Kasumi-1 (cell line): ENCODE data around the gene ITIH4.

Experiments
- DNase-seq, 2 experiments: peaks; one replicate each; lab custom pipeline; 2025; lab: John Stamatoyannopoulos, UW

Gene ITIH4

DNA sequence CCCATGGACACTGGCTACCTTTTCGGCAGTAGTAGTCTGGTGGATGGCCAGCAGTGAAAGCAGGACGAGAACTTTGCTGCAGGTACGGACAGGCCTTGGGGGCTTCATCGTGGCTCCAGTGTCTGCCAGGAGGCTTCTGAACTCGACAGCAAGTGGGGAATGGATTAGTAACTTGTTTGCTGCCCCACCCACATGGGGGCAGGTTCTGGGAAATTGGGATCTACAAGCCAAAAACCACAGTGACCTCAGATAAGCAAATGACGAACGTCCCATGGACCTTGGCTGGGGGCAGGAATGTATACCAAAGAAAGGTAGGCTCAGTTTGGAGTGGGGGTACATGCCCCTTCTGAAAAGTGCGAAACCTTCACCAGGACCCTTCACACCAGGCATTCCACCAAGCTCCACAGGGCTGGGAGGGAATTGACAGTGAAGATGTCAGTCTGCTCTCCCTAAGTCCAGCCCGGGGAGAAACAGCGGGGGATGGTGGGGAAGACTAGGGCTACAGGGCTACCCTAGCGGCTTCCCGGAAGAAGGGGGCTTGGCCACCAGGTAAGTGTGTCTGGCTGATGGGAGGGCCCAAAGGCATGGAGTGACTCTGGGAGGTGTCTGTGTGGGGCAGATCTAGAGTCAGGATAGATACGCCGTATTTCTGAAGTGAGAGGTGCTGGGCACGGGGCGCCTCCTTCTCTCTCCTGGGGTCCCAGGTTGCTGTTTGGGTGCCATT, at the start of gene ITIH4:
Gene ITIH4 (minus strand): TSS at position 138 of the 724 bp plus-strand sequence. CDS start 30 bp downstream, at position 108.
- no peak for DNase-seq

DNA sequence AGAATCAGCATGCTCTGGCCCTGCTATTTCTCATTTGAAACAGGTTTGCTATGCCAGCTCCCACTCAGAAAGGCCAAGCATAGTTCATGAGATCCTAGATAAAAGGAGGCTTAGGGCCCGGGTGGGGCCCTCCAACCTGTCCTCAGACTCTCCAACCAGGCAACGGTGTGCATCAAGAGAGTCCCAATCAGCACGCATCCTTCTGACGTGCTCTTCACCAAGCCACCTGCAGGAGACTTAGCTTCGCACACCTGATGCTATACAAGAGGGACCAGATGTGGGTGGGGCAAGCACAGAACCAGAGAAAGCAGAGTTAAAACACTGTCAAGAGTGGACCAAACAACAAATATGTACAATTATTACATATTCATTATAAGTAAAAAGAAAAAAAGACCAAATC, 49.6 kb upstream of the ITIH4 start:
- no peak for DNase-seq

DNA sequence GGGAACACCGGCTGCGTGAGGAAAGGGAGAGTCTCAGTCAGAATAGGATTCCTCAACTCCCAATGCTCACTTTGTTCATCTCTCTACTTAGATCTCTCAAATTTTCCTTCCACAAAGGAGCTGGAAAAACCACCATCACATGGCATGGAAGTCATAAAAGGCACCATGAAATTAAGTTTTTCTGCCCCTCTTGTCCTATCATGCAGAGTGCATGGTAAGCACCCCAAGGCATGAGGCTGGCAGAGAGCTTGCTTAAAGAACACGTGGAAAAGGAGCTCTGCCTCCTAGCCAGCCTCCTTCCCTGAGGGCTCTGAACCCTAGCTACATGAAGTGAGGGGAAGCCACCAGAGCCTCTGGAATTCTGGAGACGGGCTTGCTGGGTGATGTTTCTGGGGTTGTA, 49.1 kb upstream of the ITIH4 start:
- no peak for DNase-seq

DNA sequence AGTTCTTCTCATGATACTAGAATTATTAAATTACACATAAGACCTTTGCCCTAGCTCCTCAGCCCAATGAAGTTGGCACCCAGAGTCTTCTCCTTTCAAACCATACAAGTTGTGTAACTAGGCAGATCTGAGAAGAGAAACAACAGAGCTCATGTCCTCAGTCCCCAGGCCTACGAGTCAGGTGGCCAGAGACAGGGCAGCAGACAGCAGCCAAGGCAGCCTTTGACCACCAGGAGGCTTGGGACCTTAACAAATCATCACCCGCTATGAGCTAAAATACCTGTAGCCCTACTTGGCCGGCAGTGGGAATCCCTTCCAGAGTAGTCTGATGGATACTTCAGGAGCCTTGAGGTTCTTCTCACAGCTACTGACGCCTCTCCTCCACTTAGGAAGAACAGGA, 48.6 kb upstream of the ITIH4 start:
- no peak for DNase-seq

DNA sequence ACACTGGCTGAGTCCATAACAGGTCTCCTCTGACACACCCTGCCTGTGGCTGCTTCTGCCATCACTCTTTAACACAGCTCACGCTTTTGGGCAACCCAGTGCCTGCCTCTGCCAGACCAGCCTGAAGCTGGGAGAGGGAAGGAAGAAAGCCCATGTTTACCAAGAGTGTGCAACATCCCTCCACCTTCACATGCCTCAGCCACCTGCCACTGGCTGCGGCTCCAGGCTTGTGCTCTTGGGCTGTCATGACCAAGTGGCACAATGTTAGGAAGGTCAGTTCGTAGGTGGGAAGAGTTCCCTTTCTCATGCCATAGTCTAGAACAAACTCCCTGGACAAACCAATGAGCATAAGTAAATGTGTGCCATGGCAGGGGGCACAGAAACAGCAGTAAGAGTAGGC, 46.6 kb upstream of the ITIH4 start:
- no peak for DNase-seq

DNA sequence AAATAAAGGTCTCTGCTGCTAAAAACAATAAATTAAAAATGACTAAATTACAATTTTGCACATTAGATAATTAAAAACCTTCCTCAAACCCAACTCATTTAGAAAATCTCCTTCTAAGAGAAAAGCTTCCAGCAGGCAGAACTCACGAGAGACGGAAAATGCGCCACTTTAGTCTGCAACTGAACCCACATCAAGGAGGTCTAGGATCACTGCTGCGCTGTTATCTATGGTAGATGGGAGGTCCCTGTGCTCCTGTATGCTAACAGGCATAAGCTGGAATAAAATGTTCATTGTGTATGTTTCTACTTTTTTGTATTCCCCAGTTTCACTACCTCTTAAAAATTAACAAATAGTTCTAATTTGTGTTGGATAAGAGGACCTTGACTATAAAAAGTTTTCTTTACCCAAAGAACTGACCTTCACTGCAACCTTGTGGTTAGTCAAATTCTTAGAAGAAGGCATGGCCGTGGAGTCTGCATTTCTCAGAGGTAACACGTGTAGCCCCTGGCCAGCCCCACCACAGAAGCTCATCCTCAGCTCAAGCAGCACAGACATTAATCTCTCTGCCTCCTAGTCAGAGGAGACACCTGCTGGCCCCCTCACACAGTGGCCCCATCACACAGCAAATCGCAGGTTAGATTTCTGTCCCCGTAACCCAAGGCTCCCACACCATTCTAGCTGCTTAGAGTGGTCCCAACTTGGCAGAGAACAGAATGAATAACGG, 44.6 kb upstream of the ITIH4 start:
- no peak for DNase-seq

DNA sequence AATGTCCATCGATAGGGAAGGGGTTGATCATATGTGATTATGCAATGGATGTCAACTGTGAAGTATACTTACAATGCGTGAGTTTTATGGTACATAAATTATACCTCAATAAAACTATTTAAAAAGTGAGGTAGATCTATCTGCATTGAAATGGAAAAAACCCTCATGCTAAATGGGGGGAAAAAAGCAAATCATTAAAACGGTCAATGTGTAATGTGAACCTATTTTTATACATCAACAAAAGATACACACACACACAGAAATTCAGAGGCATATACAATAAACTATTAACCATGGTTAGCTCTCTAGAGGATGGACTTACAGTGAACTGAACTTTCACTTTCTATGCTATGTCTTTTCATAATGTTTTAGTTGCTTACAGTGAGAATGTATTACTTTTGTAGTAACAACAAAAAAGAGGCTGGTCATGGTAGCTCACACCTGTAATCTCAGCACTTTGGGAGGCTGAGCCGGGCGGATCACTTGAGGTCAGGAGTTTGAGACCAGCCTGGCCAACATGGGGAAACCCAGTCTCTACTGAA, 43.8 kb upstream of the ITIH4 start:
- DNase-seq: no peak

DNA sequence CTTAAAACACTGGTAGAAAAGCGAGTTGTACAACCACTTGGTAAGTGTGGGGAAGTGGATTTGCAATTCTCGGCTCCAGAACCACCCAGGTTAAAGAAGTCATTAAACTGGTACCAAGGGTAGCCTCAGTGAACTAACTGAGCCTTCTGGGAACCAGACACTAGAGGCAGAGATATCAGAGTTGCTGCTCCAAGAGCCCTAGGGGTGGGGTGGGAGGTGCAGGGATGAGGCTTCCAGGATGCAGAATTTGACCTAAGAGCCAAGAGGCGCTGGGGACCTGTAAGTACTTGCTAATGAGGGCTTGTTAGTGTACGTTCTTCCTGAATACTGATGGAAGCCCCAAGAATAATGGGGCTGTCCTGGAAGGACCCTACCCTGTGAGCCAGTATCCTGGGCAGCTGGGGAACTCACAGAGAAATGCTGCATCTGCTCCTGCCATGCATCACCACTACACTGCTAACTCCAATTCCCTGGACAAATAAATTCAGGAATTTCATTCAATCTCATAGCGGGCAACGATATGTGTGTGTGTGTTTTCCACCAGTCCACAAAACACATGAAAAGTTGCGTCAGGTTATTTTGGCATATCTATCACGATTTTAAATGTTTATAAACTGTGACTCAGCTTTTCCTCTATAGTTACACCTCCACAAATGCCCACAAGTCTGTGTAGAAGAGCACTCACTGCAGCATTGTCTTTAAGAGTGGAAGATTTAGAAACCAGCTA, 43.1 kb upstream of the ITIH4 start:
- DNase-seq: no peak

DNA sequence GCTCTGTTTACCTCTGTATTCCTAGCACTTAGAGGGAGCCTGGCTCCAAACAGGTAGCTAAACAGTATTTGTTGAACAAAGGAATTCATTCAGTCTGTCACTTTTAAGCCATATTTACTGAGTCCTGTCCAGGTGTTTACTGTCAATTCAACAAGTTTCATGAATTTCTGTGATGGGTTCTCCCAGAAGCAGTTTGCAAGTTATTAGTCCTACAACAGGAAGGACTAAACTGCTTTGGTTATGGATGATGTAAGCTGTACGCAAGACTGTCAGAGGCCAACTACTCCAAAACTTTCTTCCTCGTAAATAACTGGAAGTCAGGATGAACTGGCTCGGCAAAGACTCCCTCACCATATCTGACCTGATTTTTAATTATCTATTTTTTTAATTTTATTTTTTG, 41.8 kb upstream of the ITIH4 start:
- no peak for DNase-seq

DNA sequence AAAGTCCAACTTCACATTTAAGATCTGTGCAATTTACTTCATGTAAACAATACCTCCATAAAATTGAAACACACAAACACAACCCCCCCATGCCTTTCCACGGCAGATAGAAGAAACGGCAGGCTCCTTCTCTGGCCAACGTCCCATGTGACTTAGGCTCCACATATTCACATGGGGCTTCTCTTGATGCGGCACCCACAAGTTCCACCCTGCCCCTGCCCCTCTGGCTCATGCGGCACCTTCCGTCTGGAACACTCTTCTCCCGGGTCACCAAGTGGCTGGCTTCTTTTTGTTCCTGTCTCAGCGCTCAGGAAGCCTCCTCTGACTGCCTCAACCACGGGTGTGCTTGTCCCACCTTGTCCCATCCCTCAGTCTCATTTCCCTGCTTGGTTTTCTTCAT, 41.3 kb upstream of the ITIH4 start:
- no peak for DNase-seq

DNA sequence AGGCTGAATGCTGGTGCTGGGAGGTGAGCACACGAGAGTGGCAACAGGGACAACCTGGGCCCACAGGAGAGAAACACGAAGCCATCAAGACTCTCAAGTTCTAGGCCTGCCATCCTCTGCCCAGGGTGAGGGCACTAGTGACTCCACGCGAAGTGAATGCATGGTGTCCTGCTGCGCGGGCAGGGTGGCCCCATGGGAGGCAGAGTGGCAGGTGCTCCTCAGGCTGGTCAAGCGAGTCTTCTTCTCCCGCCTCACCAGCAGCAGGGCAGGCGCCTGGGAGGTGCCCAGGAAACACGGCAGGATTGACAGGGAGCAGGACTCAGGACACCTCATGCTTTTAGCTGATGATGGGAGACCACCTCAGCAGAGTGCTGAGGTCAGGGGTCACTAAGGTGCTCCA, 40.0 kb upstream of the ITIH4 start:
- no peak for DNase-seq

DNA sequence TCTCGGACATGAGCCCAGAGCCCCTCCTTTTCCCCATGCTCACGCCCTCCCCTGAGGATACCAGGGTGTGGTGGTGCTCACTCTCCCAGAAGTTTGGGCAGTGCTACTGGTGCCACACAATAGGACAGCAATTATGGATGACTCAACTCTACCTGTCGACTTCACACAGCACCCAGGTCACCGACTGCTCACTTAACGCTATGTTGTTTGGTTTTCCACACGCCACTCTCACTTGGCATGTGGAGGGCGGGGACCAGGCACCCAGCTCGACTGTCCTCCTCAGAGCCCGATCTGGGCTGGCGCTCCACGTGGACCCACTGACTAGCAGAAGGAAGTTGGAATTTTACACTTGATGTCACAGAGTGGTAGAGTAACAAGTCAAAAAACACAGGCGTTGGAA, 36.0 kb upstream of the ITIH4 start:
- no peak for DNase-seq

DNA sequence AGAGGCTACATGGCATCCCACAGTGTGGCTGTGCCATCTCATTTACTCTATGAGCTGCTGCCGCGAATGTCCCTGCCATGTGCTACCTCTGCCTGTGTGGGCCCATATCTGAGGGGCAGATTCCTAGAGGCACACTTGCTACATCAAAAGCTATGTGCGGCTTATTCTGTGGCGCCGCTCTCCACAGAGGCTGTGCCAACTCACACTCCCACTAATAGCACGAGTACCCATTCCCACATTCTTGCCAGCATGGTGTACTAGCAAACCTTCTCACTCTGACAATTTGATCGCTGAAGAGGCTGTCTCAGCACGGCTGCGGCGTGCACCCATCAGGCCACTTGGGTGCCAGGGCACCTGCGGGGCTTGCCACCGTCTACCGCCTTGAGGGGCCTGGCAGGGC, 35.5 kb upstream of the ITIH4 start:
- no peak for DNase-seq

DNA sequence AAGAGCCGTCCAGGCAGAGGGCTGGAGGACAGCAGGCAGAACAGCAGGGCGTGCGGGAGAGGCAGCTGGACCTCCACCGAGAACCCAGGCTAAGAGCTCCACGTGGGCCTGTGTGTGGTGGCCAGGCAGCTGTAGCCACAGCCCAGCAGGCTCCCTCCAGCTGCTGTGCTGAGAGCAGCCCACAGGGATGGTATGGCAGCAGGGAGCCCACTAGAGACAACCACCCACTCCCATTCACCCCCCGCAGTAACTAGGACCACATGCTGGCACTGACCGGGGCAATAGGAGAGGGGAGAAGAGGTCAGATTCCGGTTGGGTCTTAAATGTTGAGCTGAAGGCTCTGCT, 29.9 kb upstream of the ITIH4 start:
- DNase-seq: no peak

DNA sequence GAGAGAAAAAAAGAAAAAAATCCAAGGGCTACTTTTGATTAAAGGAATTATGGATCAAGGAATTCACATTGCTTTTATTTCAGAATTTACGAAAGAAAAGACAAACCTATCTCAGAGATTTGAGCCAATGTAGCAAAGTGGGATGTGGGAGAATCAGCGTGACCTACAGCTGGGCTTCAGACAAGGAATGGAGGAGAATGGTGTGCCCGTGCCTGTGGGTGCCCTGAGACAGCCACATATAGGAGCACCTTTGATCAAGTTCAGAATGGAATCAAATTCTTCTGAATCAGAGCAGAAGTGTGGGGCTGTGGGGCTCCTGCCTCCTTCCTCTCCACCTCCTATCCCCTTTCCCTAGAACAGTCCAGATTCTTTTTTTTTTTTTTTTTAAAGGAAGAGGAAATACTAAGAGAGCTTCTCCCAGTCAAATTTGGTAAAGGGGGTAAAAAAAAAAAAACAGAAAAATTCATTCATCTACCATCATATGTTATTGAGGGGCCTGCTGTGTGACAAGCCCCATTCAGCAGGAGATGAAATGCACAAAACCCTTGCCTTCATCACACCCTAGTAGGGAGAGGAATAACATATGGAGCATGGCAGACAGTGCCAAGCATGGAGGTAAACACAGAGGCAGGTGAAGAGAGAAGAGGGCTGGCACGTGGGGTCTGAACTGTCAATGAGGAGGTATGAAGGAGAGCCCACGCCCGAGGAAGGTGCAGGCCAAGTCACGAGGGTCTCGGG, 29.4 kb upstream of the ITIH4 start:
- no peak for DNase-seq

DNA sequence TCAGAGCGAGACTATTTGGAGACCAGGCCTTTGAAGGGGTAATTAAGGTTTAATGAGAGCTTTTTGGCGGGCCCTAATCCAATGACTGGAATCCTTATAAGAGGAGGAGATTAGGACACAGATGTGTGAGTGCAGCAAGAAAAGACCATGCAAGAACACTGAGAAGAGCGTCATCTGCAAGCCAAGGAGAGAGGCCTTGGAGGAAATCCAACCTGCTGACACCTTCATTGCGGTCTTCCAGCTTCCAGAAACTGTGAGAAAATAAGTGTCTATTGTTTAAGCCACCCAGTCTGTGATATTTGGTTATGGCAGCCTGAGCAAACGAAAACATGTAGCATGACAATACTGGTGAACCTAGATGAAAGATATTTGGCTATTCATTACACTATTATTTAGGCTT, 27.4 kb upstream of the ITIH4 start:
- DNase-seq: no peak

DNA sequence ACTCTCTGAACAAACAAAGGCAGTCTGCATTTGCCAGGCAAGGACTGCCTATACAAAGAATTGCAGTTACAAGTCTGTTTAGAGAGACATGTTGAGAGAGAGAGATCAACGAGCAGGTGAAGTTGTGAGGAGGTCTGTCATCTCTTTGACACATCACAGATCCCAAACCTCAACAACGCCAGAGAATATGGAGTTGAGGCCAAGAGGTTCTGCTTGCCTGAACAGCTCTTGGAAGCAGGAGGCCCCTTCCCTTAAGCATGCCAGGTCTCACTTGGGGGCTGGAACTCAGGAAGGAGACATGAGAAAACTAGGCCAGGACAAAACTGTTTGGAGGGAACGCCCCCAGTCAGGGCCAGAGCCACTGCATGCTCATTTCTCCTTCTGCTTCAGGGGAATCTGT, 26.7 kb upstream of the ITIH4 start:
- DNase-seq: no peak

DNA sequence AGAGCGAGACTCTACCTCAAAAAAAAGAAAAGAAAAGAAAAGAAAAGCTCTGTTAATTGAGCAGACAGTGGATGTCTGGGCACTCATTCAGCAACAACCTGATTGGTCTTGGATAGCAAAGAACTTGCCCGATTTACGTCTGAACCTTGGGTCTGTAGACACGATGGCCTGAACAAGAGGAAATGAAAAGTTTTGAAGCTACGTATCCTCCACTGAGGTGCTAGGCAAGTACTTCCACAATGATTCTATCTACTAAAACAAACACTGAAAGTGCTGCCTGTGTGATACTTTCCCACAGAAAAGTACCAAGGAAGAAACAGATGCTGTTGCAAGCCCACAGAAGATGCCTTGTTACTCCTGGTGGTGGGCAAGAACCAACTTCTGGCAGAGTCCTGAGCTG, 26.2 kb upstream of the ITIH4 start:
- DNase-seq: no peak

DNA sequence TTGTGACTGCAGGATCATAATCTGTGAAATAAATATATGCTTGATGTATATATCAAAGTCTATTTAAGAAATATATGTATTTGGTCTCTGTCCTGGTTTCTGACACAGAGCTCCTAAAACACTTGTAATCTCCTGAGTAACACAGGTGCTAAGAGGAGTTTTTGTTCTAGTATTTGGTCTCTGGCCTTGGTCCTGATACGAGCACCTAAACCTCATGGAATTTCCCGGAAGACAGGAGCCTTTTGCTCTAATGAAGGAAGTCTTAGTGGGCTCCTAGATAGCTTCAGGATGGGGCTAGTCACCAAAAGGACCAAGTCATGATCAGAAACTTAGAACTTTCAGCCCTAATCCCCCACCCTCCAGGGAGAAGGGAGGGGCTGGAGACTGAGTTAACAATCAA, 23.5 kb upstream of the ITIH4 start:
- DNase-seq: no peak

DNA sequence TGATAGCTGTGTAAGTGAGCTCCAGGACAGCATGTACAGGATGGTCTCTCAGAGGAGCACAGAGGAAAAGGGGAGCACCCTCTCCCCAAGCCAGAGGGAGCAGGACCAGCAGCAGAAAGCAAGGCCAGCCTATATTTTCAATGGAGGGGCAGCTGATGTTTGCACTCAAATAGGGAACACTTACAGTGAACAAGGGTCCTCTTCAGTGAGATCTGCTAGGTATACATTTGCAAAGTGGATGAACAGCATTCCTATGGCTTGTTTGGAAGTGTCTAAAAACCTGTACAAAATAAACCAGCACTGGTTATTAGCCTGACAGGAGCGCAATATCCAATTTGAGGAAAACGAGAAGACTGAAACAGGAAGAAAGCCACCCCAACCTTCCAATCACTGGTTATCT, 21.9 kb upstream of the ITIH4 start:
- no peak for DNase-seq

DNA sequence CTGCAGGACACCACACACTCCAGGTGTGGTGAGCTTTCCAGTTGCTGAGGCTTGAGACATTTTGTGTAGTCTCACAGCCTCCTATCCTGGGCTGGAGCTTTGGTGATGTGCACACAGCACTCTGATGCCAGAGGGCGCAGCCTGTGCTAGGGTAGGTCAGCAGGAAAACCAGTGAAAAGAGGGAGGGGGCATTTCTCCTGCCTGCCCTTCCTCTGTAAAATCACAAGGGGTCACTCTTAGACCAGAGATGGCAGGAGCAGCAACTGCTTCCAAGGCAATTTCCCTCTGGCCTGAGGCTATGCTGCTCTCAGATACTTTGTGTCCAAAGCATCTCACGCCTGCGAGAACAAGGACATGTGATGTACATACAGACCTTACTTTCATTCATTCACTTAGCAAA, 20.9 kb upstream of the ITIH4 start:
- peak; percentile 59 to 69 for DNase-seq

DNA sequence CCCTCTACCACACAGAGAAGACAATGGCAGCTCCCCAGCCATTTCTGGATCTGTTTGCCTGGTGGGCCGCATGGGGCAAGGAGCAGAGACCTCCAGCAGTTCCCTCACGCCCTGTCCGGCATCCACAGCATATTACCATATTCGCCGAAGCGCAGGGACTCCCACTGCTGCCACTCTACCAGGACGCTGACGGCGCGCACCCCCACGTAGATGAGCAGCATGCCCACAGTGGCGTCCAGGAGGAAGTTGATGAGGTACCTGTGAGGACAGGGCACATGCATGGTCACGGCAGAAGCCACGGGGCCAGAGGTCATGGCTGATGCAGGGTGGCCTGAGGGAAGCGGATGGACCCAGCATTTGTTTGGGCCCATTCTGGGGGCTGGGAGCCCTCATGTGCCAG, 19.2 kb upstream of the ITIH4 start:
- DNase-seq: no peak
